H7 (cell line): ENCODE measurements around the gene SIL1. TPM values are rescaled to one million over a fixed set of nuclear protein-coding genes. Genes with fewer than 3 reads are reported as not detected.
"Not testable (repeated sequence)": the region's sequence is repeated elsewhere in the genome, so short reads cannot be mapped to it uniquely, and the experiment has no call there.

Experiments used
- DNase-seq: peaks from one replicate; pipeline ENCODE4 v3.0.0; 2012
- H3K27me3 ChIP-seq: 2 replicates; pipeline ENCODE4 v1.6.0; 2011; ENCODE audit warnings: mild to moderate bottlenecking, low read length; ENCODE audit not compliant: control insufficient read depth, insufficient read depth
- H3K36me3 ChIP-seq: replicated peaks from 2 replicates; pipeline ENCODE4 v1.5.1; 2011; ENCODE audit warnings: low read length; ENCODE audit not compliant: control insufficient read depth, insufficient read depth
- H3K4me3 ChIP-seq: 2 replicates; pipeline ENCODE4 v1.5.1; 2011; ENCODE audit warnings: low read depth, mild to moderate bottlenecking, control low read depth, low read length, moderate library complexity; ENCODE audit not compliant: insufficient read depth
- total RNA-seq: library from RNA; depleted of rRNA; stranded (reverse); fragments of >200 nt; shearing (Covaris generic); gene quantifications from 2 replicates; pipeline ENCODE4 v1.2.3, GENCODE V29; 2014

SIL1 gene
- total RNA-seq, 1 experiment from 2014 or later, result 14.8 TPM

DNA sequence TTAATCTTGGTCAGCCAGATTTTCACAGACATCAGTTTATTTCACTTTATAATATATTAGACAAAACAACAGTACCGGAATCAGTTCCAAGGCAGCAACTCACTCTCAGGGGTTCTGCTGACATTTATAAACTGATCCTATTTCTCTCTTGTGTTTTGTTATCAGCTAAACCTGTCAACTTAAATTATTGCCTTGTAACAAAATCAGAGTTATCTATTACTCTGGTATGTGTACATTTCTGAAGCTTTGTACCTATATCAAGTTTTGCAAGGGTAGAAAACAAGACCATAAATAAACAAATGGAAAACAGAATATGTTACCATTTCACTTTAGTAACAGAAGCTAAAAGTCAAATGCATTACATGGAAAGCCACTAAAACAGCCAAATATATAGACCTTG is 122.1 kb downstream of the SIL1 start:
- H3K4me3 ChIP-seq, result no peak overlapping the region
- H3K27me3 ChIP-seq, result no peaks in the 10 kb centered on the region
- H3K36me3 ChIP-seq, result no peaks in the 10 kb centered on the region
- no peak for DNase-seq

- no peaks in the 10 kb centered on the region for H3K36me3 ChIP-seq
- DNase-seq, result no peak
- H3K4me3 ChIP-seq, result no peak overlapping the region
- H3K27me3 ChIP-seq, result no peaks in the 10 kb centered on the region
Measured at GRCh38 chr5:139075066-139076050, 122.8 kb downstream of the SIL1 start.

- not testable (repeated sequence) for DNase-seq, H3K36me3 ChIP-seq, H3K27me3 ChIP-seq, H3K4me3 ChIP-seq
Measured at GRCh38 chr5:139073956-139074355, 124.2 kb downstream of the SIL1 start.

DNA sequence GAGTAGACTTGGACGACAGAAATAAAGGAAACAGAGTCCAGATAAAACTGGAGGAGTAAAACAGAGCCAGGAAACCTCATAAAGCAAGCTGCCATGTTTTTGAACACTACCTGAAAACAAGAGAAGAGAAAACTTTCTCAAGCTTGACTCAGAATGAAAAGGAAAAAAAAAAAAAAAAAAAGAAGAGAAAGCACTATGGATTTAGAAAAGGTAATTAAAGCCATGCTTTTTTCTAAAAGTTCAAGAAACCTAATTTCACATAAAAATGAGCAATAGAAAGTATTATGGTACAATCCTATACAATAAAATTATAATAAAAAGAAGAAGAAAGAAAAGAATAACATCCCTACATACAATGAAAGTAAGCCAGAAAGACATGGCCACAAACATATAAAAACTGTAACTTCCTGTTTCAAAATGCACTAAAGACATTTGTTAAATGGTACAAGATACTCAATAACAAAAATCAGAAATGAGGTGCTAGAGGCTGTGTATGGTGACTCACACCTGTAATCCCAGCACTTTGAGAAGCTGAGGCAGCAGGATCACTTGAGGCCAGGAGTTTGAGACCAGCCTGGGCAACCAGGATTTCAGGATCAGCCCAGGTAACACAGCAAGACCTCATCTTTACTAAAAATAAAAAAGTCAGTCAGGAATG is 129.5 kb downstream of the SIL1 start:
- no peaks in the 10 kb centered on the region for H3K27me3 ChIP-seq
- H3K36me3 ChIP-seq, result no peaks in the 10 kb centered on the region
- no peak overlapping the region for H3K4me3 ChIP-seq
- DNase-seq, result no peak

DNA sequence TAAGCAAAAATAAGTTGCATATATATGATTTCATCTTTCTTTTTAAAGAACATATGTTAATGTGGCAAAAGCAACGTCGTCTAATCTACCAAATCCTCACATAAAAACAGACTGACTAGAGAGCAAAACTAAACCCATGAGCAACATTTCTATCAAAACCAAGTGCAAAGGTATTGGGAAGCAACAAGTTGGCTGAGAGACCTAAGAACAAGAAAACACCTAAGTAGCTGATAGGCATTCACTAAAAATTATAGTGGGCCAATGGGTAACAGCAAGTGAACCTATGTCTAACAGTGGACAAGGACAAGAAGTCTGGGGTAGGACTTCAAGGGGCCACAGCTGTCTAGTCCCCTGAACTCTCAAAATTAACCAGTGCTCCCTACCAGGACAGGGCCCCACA is 130.1 kb downstream of the SIL1 start:
- Histone ChIP-seq H3K27me3 (no peaks in the 10 kb centered on the region), H3K4me3 (no peak overlapping the region), H3K36me3 (no peaks in the 10 kb centered on the region)
- DNase-seq, result no peak

- Histone ChIP-seq H3K36me3 (no peaks in the 10 kb centered on the region), H3K4me3 (no peak overlapping the region)
- no peak for DNase-seq
Measured at GRCh38 chr5:139065306-139065705, 132.9 kb downstream of the SIL1 start.

GRCh38 chr5:139064613-139065012 is 133.6 kb downstream of the SIL1 start:
- Histone ChIP-seq H3K4me3 (no peak overlapping the region), H3K36me3 (no peaks in the 10 kb centered on the region), H3K27me3 (no peaks in the 10 kb centered on the region)
- no peak for DNase-seq

More at GRCh38 chr5:139065306-139065705, 132.9 kb downstream of the SIL1 start:
- no peaks in the 10 kb centered on the region for H3K27me3 ChIP-seq

- no peak overlapping the region for H3K4me3 ChIP-seq
- no peak for DNase-seq
- H3K27me3 ChIP-seq, result no peaks in the 10 kb centered on the region
- H3K36me3 ChIP-seq, result no peaks in the 10 kb centered on the region
Measured at GRCh38 chr5:139063664-139064054, 134.5 kb downstream of the SIL1 start.

DNA sequence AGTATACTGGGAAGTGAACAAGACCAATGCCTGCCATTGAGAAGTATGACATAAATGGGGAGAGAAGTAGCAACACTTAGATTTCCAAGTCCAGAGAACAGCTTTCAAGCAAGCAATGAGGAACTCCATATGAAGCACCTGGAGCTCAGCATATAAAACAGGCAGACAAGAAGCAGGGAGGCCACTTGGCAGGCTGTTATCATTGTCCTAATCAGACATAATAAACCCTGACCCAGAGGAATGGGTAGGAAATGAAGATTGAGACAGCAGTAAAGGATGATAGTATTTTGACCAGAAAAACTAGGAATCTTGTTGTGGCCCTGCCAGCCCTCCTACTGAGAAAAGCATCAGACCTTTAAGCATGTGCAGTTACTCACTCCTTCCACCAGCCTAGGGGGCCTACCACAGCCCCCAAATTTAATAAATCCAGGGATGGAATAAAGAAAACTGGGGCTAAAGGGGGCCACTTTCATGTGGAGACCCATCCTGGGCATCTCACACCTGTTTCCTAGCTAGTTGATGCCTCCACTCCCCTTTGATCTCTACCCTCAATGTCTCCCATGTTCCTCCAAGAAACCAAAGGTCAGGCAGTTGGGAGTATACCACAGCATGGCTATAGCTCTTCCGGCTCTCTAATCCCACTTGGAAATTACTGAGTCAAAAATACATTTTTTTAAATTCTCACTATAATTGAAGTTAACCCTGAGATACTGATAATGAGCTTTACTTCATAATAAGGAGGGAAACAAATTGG is 135.1 kb downstream of the SIL1 start:
- no peak for DNase-seq
- H3K36me3 ChIP-seq, result no peaks in the 10 kb centered on the region
- no peak overlapping the region for H3K4me3 ChIP-seq
- no peaks in the 10 kb centered on the region for H3K27me3 ChIP-seq

DNA sequence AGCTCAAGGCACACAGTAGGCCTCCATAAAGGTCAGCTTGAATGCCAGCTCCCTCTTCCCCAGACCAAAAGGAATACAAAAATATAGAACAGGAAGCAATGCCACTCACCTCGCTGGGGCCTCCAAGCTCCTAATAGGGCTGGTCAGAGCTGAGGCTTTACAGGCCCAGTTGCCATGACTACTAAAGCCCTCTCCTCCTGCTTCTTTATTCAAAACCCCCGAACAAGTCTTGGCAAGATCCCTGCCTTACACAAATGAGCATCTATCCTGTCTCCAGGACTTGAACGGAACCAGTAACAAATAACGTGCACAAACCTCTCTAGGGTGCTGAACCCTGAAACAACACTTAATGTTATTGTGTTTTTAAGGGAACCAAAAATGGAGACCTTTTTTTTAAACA is 136.3 kb downstream of the SIL1 start:
- Histone ChIP-seq H3K36me3 (no peaks in the 10 kb centered on the region; the same call in 1 of the 2 replicates), H3K27me3 (no peaks in the 10 kb centered on the region), H3K4me3 (no peak overlapping the region)
- peak; percentile 35 for DNase-seq

DNA sequence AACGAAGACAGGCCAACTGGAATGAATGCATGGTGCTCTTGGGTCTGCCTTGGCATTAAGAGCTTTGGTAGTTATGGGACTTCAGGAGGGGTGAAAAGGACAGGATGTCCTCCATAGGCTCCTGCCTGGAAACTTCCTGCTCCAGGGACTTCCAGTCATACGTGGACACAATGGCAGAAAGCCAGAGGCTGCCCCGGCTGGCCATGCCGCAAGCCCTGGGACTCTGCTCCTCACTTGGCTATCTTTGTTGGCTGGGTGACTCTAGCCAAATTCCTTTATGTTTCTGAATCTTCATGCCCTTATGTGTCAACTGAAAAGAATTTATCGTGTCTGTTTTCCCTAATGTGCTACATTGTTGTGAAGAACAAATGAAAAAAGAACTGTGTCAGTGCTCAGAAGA is 136.9 kb downstream of the SIL1 start:
- H3K4me3 ChIP-seq, result no peak overlapping the region
- no peaks in the 10 kb centered on the region for H3K27me3 ChIP-seq
- no peak for DNase-seq
- no peaks in the 10 kb centered on the region; the same call in 1 of the 2 replicates for H3K36me3 ChIP-seq

DNA sequence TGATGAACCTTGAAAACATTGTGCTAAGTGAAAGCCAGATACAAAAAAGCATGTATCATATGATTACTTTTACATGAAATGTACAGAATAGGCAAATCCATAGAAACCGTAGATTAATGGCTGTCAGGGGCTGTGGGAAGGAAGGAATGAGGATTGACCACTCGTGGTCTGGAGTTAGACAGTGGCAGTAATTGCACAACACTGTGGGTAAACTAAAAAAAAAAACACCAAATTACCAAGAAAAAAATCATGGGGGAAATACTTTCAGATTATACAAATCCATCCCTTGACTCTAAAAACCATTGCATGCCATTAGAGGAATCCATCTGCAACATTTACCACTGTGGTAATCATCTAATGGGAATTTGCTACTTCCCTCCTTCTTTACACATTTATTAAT is 140.0 kb downstream of the SIL1 start:
- no peaks in the 10 kb centered on the region for H3K27me3 ChIP-seq
- H3K4me3 ChIP-seq, result no peak overlapping the region
- no peaks in the 10 kb centered on the region; the same call in 1 of the 2 replicates for H3K36me3 ChIP-seq
- no peak for DNase-seq

GRCh38 chr5:139057045-139057939 is 140.9 kb downstream of the SIL1 start:
- not testable (repeated sequence) for DNase-seq, H3K27me3 ChIP-seq, H3K4me3 ChIP-seq, H3K36me3 ChIP-seq

- Histone ChIP-seq H3K4me3 (no peak overlapping the region), H3K36me3 (no peaks in the 10 kb centered on the region; the same call in 1 of the 2 replicates), H3K27me3 (no peaks in the 10 kb centered on the region)
- DNase-seq, result peak; percentile 35
Measured at GRCh38 chr5:139052975-139053374, 145.2 kb downstream of the SIL1 start.
